NCI-H2029 treated with DMSO at 0.1 percent for 48 hours (cell line): ENCODE results near the gene KCNAB1.
"Not testable (repeated sequence)": the region's sequence is repeated elsewhere in the genome, so short reads cannot be mapped to it uniquely, and the experiment has no call there.

Experiments
- DNase-seq: peaks from one replicate; lab custom pipeline; 2025; lab: John Stamatoyannopoulos, UW

KCNAB1 gene

GRCh38 chr3:156176048-156176447, 55.7 kb downstream of the KCNAB1 start:
- DNase-seq = peak; percentile 41

GRCh38 chr3:156176629-156177210, 56.3 kb downstream of the KCNAB1 start:
- DNase-seq = no peak

GRCh38 chr3:156180077-156180476, 59.7 kb downstream of the KCNAB1 start:
- DNase-seq = no peak

- DNase-seq = no peak
Measured at GRCh38 chr3:156181509-156181908, 61.1 kb downstream of the KCNAB1 start.

- no peak for DNase-seq
Measured at GRCh38 chr3:156183396-156183795, 63.0 kb downstream of the KCNAB1 start.

GRCh38 chr3:156184156-156184555, 63.8 kb downstream of the KCNAB1 start:
- no peak for DNase-seq

- no peak for DNase-seq
Measured at GRCh38 chr3:156187146-156187769, 66.9 kb downstream of the KCNAB1 start.

- no peak for DNase-seq
Measured at GRCh38 chr3:156188757-156189156, 68.4 kb downstream of the KCNAB1 start.

GRCh38 chr3:156189927-156190326, 69.5 kb downstream of the KCNAB1 start:
- DNase-seq = no peak

GRCh38 chr3:156194945-156195344, 74.6 kb downstream of the KCNAB1 start:
- not testable (repeated sequence) for DNase-seq

- not testable (repeated sequence) for DNase-seq
Measured at GRCh38 chr3:156197152-156197551, 76.8 kb downstream of the KCNAB1 start.

- no peak for DNase-seq
Measured at GRCh38 chr3:156201411-156202405, 81.3 kb downstream of the KCNAB1 start.

- DNase-seq = no peak
Measured at GRCh38 chr3:156206157-156206556, 85.8 kb downstream of the KCNAB1 start.

GRCh38 chr3:156207802-156208685, 87.7 kb downstream of the KCNAB1 start:
- no peak for DNase-seq

GRCh38 chr3:156209631-156210335, 89.4 kb downstream of the KCNAB1 start:
- no peak for DNase-seq

- DNase-seq = no peak
Measured at GRCh38 chr3:156211583-156211982, 91.2 kb downstream of the KCNAB1 start.

GRCh38 chr3:156214676-156215075, 94.3 kb downstream of the KCNAB1 start:
- no peak for DNase-seq

GRCh38 chr3:156215751-156216150, 95.4 kb downstream of the KCNAB1 start:
- DNase-seq = no peak

GRCh38 chr3:156216216-156216615, 95.8 kb downstream of the KCNAB1 start:
- DNase-seq = no peak

- DNase-seq = no peak
Measured at GRCh38 chr3:156216852-156217251, 96.5 kb downstream of the KCNAB1 start.
